ENCODE data around the gene CAMKK1.

CAMKK1 gene

GRCh38 chr17:3827124-3827773 is 65.6 kb downstream of the CAMKK1 start:
- H3K27ac ChIP-seq = no peak overlapping the region
- no peak overlapping the region for H3K4me3 ChIP-seq

- Histone ChIP-seq H3K27ac (no peak overlapping the region), H3K4me3 (no peak overlapping the region)
Observed at GRCh38 chr17:3826191-3826590, 66.7 kb downstream of the CAMKK1 start.

GRCh38 chr17:3821101-3821500 is 71.8 kb downstream of the CAMKK1 start:
- Histone ChIP-seq H3K4me3 (no peak overlapping the region), H3K27ac (no peak overlapping the region)

GRCh38 chr17:3818786-3819185 is 74.1 kb downstream of the CAMKK1 start:
- Histone ChIP-seq H3K4me3 (no peak overlapping the region), H3K27ac (peak overlapping the region in 1 of 21 experiments; percentile 38)

- H3K27ac ChIP-seq = no peak overlapping the region
Observed at GRCh38 chr17:3817851-3818605, 74.8 kb downstream of the CAMKK1 start.

GRCh38 chr17:3815925-3816324 is 76.9 kb downstream of the CAMKK1 start:
- Histone ChIP-seq H3K27ac (no peak overlapping the region), H3K4me3 (no peak overlapping the region)

More at GRCh38 chr17:3817851-3818605, 74.8 kb downstream of the CAMKK1 start:
- H3K4me3 ChIP-seq = no peak overlapping the region

- Histone ChIP-seq H3K4me3 (no peak overlapping the region), H3K27ac (no peak overlapping the region)
Observed at GRCh38 chr17:3815122-3815521, 77.7 kb downstream of the CAMKK1 start.

- H3K4me3 ChIP-seq = no peak overlapping the region
- no peak overlapping the region for H3K27ac ChIP-seq
Observed at GRCh38 chr17:3814361-3814760, 78.5 kb downstream of the CAMKK1 start.

GRCh38 chr17:3813171-3813570 is 79.7 kb downstream of the CAMKK1 start:
- H3K4me3 ChIP-seq = no peak overlapping the region
- H3K27ac ChIP-seq = peak overlapping the region in 4 of 21 experiments; percentile 5 to 61 (median 23)

GRCh38 chr17:3812771-3813170 is 80.1 kb downstream of the CAMKK1 start:
- peak overlapping the region in 6 of 21 experiments; percentile 5 to 69 (median 24) for H3K27ac ChIP-seq

GRCh38 chr17:3812284-3812683 is 80.6 kb downstream of the CAMKK1 start:
- Histone ChIP-seq H3K27ac (peak overlapping the region in 5 of 21 experiments; percentile 4 to 69 (median 23)), H3K4me3 (no peak overlapping the region)

More at GRCh38 chr17:3812771-3813170, 80.1 kb downstream of the CAMKK1 start:
- H3K4me3 ChIP-seq = no peak overlapping the region

Measured in skin epidermis (tissue), 12 donors.